GM21367 (cell line): Measurements from ENCODE around the gene MPO.

ENCODE experiments used
- ATAC-seq: cut with Tn5 transposase; IDR thresholded peaks from one replicate; pipeline ENCODE4 v1.9.1; 2021; ENCODE audit not compliant: unreplicated experiment

MPO gene

GRCh38 chr17:58280480-58281217, at the start of gene MPO:
Gene MPO, minus strand, starts transcription at chr17:58280935. Its CDS starts 177 bp downstream, at chr17:58280758.
- no peak for ATAC-seq

- ATAC-seq, result peak; percentile 12
These were observed 49.2 kb upstream of the MPO start for GRCh38 chr17:58329810-58330537.

DNA sequence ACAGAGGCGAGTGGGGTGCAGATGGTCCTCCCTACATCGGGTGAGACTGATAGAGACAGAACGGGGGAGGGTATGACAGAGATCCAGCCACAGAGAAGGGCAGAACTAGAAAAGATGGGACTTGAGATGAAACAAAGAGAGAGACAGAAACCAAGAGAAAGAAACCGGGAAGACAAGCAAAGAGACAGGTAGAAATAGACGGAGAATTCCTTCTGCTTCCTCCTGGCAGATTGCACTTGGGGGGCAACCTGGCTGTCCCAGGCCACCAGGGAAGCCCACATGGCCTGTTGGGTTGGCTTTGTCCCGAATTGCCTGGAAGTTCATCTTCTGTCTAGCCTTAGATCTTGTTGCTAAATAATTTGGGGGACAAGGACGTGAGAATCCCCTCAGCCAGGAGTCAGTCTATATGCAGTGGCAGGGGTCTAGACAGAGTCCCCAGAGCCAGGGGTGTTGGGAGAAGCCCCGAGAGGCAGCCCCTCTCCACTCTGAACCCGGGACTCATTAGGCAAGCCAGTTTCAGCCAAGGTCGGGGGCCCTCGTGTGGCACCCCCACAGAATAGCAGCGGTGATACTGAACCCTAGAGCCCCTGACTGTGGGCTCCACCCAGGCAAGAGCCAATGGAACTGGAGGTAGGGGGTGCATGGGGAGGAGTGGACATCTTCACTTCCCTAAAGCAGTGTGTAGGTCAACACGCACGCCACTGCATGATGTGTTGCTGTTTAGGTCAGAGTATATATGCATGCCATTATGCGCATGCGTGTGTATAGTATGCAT, 48.5 kb upstream of the MPO start:
- ATAC-seq, result peak; percentile 27

- ATAC-seq, result no peak
These were observed 47.7 kb upstream of the MPO start, which contains the start of gene TSPOAP1 for GRCh38 chr17:58328195-58329034. Gene TSPOAP1, minus strand, starts transcription at chr17:58328795. Its CDS starts 875 bp downstream, at chr17:58327920.

DNA sequence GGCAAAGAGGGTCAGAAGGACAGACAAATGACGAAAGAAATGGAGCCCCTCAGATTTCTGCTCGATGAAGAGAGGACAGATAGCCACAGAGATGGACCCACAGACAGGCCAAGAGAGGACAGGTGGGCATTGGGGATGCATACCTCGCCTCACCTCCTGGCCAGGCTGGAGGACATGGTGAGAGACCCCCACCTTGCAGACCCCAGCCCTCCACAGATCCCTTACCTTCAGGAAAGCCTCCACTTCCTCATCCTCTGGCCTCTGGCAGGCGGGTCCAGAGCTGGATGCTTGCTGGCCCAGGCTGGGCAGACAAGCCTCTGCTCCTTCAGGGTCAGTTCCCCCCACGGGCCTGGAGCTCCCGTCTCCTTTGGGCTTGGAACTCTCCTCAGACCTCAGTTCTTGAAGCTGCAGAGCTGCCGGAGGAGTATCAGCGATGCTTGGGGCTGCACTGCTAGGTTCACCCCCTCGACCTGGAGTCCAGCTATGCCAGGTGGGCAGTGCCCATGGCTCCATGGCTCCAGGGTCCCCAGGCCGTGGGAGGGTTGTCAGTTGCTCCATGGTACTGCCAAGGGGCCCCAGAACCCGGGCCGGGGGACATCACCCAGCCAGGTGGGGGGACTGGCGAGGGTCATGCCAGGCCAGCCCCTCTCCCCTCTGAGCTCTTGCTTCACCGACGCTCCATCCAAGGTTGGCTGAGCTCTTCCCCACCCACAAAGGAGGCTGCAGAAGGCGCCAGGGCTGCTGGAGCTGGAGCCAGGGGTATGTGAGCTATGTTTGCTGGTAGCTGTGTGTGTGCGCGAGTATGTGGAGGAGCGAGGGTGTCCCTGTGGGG, 46.8 kb upstream of the MPO start:
- no peak for ATAC-seq

GRCh38 chr17:58326609-58327362, 46.1 kb upstream of the MPO start:
- no peak for ATAC-seq

DNA sequence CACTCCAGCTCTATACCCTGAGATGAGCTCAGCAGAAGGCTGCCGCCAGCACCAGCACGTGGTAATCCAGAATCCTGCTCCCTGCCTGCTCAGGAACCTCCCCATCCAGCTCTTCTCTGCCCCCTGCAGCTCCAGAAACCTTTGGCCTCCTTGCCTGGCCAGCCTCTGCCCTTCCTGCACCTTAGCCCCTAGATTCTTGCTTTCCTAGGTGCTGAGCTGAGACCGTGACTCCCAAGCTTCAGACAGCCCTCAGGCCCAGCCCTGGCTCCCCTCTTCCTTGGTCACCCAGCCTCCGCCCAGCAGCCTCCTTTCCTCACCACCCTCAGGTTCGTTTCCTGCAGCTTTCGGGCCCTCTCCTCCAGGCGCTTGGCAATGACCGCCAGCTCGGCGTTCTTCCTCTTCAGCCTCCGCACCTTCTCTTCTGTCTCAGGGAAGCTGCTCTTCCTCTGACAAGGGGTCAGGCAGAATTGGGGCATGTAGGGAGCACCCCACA, 45.3 kb upstream of the MPO start:
- no peak for ATAC-seq

GRCh38 chr17:58325289-58325726, 44.6 kb upstream of the MPO start:
- no peak for ATAC-seq

DNA sequence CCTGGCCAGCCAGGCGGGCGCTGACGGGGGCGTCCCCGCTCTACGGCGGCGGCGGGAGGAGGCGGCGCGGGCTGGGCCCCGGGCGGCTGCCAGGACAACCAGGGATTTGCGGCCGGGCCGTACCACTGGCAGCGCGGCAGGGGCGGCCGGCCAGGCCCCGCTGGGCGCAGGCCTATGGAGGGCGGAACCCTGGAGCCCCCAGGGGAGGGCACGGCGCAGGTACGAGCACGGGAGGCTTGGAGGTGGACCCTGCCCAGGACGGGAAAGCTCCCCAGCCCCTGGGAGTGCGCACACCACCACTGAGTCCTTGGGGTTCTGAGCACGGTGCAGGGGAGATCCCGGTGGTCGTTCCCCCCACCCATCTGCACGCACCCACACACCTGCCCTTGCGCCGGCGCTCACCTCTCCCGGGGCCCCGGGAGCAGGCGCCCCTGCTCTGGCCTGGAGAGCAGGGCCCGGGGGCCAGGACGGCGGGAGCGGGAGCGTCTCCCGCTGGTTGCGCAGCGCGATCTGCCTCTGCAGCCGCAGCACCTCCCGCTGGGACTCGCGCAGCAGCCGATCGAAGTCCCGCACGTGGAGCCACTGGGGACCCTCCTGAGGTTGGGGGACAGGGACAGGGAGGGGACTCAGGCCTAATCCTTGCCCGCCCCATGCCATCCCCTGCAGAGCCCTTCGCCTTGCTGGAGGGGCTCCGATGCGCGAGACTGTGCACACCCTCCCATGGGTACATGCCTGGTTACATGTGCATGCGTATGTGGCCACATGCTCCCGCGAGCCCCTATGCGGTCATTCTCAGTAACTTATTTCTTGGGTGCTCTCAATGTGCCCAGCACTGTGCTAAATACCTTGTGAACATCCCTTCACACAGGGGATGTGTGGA, 43.9 kb upstream of the MPO start:
- no peak for ATAC-seq

DNA sequence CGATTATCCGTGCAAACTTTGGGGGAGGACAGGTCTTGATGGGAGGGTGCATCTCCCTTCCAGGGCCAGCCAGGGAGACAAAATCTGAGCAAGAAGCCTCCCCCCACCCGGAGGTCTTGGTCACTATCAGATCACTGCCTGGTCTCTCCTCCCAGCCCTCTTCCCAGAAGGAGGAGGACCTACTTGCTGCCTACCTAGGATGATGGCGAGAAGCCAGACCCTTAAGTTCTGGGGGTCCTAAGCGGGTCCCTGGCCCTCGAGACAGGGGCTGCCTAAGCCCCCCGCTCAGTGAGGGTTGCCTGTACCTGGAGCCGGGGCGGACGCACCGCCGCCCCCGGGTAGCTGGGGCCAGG, 43.3 kb upstream of the MPO start:
- no peak for ATAC-seq

DNA sequence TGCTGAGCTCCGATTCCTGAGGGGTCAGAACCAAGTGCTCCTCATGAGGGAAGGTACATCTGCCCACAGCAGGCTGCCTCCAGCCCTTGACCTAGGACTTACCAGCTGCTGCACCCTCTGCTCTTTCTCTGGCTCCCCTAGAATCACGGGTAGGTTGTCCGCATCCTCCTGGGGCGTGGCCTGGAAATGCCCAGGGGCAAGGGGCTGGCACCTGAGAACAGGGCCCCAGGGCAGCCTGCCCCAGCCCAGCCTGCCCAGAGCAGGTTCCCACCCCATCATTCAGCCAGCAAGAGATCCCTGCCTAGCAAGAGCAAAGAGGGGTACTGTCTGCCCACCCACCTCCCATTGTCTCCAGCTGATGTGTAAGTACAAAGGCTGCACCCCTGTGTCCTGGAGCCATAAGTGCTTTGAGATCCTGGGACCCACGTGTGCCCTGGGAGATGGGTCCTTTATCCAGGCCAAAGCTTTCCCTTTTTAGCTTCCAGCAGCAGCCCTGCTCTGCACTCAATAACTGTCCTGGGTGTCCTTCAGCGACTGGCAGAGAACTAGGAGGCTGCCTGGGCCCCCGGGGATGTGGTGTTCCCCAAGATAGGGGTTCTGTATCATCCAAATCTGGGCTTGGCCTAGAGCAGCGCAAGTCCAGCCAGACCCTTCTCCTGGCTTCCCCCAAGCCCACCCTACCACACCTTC, 42.8 kb upstream of the MPO start:
- ATAC-seq, result no peak

- no peak for ATAC-seq
These were observed 41.9 kb upstream of the MPO start for GRCh38 chr17:58322581-58323185.

GRCh38 chr17:58321571-58322525, 41.1 kb upstream of the MPO start:
- ATAC-seq, result no peak

DNA sequence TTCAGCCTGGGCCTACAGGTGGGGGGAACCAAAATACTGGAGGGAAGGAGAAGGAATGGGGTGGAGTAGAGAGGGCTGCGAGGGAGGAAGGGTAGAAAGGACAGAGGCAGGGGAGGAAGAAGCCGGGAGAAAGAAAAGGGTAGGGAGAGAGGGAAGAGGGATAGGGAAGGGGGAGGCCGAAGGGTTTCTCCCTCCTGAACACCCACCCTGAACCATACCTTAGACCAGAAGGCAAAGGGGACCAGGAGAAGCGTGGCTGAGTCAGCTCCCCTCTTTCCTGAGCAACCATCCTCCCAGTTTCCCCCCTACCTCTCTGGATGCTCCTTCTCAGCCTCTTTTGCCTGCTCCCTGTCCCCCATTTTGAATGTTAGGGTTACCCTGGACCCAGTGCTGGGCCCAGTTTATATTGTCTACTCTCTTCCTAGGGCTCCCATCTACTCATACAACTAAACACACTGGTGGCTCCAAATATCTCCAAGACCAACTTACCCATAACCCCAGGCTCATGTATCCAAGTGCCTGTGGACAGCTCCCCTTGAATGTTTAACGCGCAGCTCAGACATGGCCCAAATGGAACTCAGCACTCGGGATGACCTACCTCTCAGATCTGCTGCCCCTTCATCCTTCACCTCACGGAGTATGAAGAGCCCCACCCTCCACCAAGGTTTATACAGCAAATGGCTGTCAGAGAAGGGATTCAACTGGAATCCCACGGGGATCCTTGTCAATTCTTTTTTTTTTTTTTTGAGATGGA, 40.0 kb upstream of the MPO start:
- no peak for ATAC-seq

DNA sequence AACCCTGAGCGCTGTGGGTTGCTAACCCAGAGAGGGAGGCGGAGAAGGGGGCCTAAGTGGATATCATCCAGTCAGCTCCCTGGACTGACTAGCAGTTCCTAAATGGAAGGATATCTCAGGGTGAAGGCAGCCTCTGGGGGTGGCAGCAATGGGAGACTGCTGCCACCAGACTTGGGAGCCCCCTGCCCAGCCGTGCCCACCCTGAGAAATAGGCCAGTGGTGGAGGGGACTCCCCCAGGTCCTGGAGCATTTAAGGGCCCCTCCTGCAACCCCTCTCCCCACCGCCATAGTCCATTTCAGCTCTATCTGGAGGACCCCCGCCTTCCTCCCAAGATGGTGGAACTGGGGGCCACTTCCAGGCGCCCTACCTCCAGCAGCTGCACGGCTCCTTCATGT, 39.4 kb upstream of the MPO start:
- no peak for ATAC-seq
